WI38 (cell line): Measurements from ENCODE around the gene TUBB2A.

Experiments used
- H3K4me3 ChIP-seq: 2 replicates; pipeline ENCODE4 v1.5.1; 2011; ENCODE audit warnings: low read depth, mild to moderate bottlenecking, control low read depth, low read length
- CTCF ChIP-seq: IDR thresholded peaks from 2 replicates; pipeline ENCODE4 v1.5.1; 2012; ENCODE audit warnings: low read depth, mild to moderate bottlenecking, control low read depth, low read length

The TUBB2A gene

GRCh38 chr6:3151691-3152090 is 5.7 kb downstream of the TUBB2A start:
- TF ChIP-seq CTCF = no peak
- no peak overlapping the region for H3K4me3 ChIP-seq

GRCh38 chr6:3147914-3148757 is 9.2 kb downstream of the TUBB2A start:
- no peak overlapping the region for H3K4me3 ChIP-seq
- TF ChIP-seq CTCF = no peak

- H3K4me3 ChIP-seq = no peak overlapping the region
- TF ChIP-seq CTCF = no peak
Observed at GRCh38 chr6:3144571-3144970, 12.8 kb downstream of the TUBB2A start.

GRCh38 chr6:3143158-3143557 is 14.2 kb downstream of the TUBB2A start:
- no peak overlapping the region for H3K4me3 ChIP-seq
- TF ChIP-seq CTCF = no peak

- no peak overlapping the region for H3K4me3 ChIP-seq
- no peak for TF ChIP-seq CTCF
Observed at GRCh38 chr6:3142536-3142935, 14.8 kb downstream of the TUBB2A start.

GRCh38 chr6:3140201-3140600 is 17.1 kb downstream of the TUBB2A start:
- TF ChIP-seq CTCF = no peak
- no peak overlapping the region for H3K4me3 ChIP-seq

GRCh38 chr6:3139090-3139903 is 18.0 kb downstream of the TUBB2A start:
- no peak for TF ChIP-seq CTCF
- H3K4me3 ChIP-seq = no peak overlapping the region
